Nephron (organoid): Measurements from ENCODE around the gene GPSM1.

Experiments used
- H3K27ac Mint-ChIP-seq, 3 experiments: 2 replicates each; pipeline ENCODE4 v1.8.0; 2020; ENCODE audit warnings: mixed read lengths in 3 of 3, mild to moderate bottlenecking in 2 of 3, moderate library complexity in 1 of 3
- H3K27me3 Mint-ChIP-seq: 2 replicates; pipeline ENCODE4 v1.8.0; 2021; ENCODE audit warnings: low read depth, mild to moderate bottlenecking, moderate library complexity, mixed read lengths
- H3K36me3 Mint-ChIP-seq: 2 replicates; pipeline ENCODE4 v1.8.0; 2020; ENCODE audit warnings: low read depth, mixed read lengths
- H3K4me1 Mint-ChIP-seq: 2 replicates; pipeline ENCODE4 v1.8.0; 2020; ENCODE audit warnings: mixed read lengths
- H3K4me3 Mint-ChIP-seq, 3 experiments: 2 replicates each; pipeline ENCODE4 v1.8.0; 2020; ENCODE audit warnings: mild to moderate bottlenecking in 3 of 3, mixed read lengths in 3 of 3, moderate library complexity in 2 of 3
- H3K9me3 Mint-ChIP-seq: 2 replicates; pipeline ENCODE4 v1.8.0; 2020; ENCODE audit warnings: mixed read lengths
- CTCF ChIP-seq, 3 experiments: fragments of 200-600 bp; sonication (generic); IDR thresholded peaks; one replicate each; pipeline ENCODE4 v1.5.0; 2021; ENCODE audit warnings: antibody characterized with exemption in 3 of 3; ENCODE audit not compliant: unreplicated experiment in 3 of 3

Gene GPSM1

GRCh38 chr9:136284951-136285350 lies 42.4 kb upstream of the GPSM1 start:
- peaks cover 5% of the 10 kb centered on the region for H3K36me3 Mint-ChIP-seq
- TF ChIP-seq CTCF (IDR thresholded peaks at IDR 0.05; ENCODE audit: unreplicated experiment in 3 of 3): no peak
- peaks cover 21% of the 10 kb centered on the region for H3K27me3 Mint-ChIP-seq
- H3K9me3 Mint-ChIP-seq: no peaks in the 10 kb centered on the region
- no peaks in the 10 kb centered on the region for H3K4me1 Mint-ChIP-seq
- no peak overlapping the region for H3K4me3 Mint-ChIP-seq
- H3K27ac Mint-ChIP-seq: no peak overlapping the region

GRCh38 chr9:136285501-136286358 lies 41.6 kb upstream of the GPSM1 start:
- no peak overlapping the region for H3K4me3 Mint-ChIP-seq
- no peak for TF ChIP-seq CTCF (IDR thresholded peaks at IDR 0.05; ENCODE audit: unreplicated experiment in 3 of 3)
- H3K27me3 Mint-ChIP-seq: peaks cover 21% of the 10 kb centered on the region
- no peaks in the 10 kb centered on the region for H3K4me1 Mint-ChIP-seq
- peaks cover 5% of the 10 kb centered on the region for H3K36me3 Mint-ChIP-seq
- no peaks in the 10 kb centered on the region for H3K9me3 Mint-ChIP-seq
- no peak overlapping the region for H3K27ac Mint-ChIP-seq

GRCh38 chr9:136286359-136286986 lies 40.9 kb upstream of the GPSM1 start:
- Mint-ChIP-seq H3K4me3 (no peak overlapping the region), H3K4me1 (no peaks in the 10 kb centered on the region), H3K27ac (no peak overlapping the region), H3K9me3 (no peaks in the 10 kb centered on the region), H3K36me3 (peaks cover 5% of the 10 kb centered on the region), H3K27me3 (peaks cover 20% of the 10 kb centered on the region)
- no peak for TF ChIP-seq CTCF (IDR thresholded peaks at IDR 0.05; ENCODE audit: unreplicated experiment in 3 of 3)

- Mint-ChIP-seq H3K4me1 (no peaks in the 10 kb centered on the region), H3K27ac (peak overlapping the region in 1 of 3 experiments; percentile 21), H3K4me3 (no peak overlapping the region), H3K9me3 (no peaks in the 10 kb centered on the region), H3K27me3 (peaks cover 21% of the 10 kb centered on the region), H3K36me3 (peaks cover 5% of the 10 kb centered on the region)
- no peak for TF ChIP-seq CTCF (IDR thresholded peaks at IDR 0.05; ENCODE audit: unreplicated experiment in 3 of 3)
Measured at GRCh38 chr9:136286987-136287379, 40.4 kb upstream of the GPSM1 start.

GRCh38 chr9:136287960-136288753 lies 39.2 kb upstream of the GPSM1 start:
- H3K4me1 Mint-ChIP-seq: no peaks in the 10 kb centered on the region
- peaks cover 21% of the 10 kb centered on the region for H3K27me3 Mint-ChIP-seq
- TF ChIP-seq CTCF (IDR thresholded peaks at IDR 0.05; ENCODE audit: unreplicated experiment in 3 of 3): no peak
- H3K36me3 Mint-ChIP-seq: peaks cover 5% of the 10 kb centered on the region
- H3K27ac Mint-ChIP-seq: no peak overlapping the region
- H3K4me3 Mint-ChIP-seq: no peak overlapping the region
- no peaks in the 10 kb centered on the region for H3K9me3 Mint-ChIP-seq
